HG03139 (cell line): Measurements from ENCODE around the gene DUSP16.
"Not testable (repeated sequence)": the region's sequence is repeated elsewhere in the genome, so short reads cannot be mapped to it uniquely, and the experiment has no call there.

Source experiments
- ATAC-seq: cut with Tn5 transposase; IDR thresholded peaks from one replicate; pipeline ENCODE4 v1.9.1; 2021; ENCODE audit not compliant: unreplicated experiment

DUSP16 gene

GRCh38 chr12:12521888-12522287 lies 40.8 kb downstream of the DUSP16 start:
- ATAC-seq, result no peak

DNA sequence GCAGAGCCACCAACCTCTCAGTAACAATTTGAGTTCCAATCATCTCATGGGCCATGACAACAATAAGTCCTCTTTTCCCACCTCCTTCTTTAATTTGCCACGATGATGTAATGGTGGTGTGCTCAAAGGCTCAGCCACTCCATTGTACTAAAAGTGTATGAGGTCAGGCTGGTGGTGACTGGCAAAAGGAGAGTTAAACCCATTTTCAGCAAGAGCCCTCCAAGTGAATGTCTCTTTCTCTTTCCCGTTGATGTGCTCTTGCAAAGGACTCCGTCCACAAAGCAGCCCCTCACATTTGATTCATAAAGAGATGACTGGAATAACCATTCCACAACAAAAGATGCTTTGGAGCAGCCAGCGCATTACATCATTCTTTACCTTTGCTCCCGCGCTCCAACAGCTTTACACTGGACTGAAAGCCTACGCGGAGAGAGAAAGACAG lies 41.6 kb downstream of the DUSP16 start:
- ATAC-seq, result no peak

DNA sequence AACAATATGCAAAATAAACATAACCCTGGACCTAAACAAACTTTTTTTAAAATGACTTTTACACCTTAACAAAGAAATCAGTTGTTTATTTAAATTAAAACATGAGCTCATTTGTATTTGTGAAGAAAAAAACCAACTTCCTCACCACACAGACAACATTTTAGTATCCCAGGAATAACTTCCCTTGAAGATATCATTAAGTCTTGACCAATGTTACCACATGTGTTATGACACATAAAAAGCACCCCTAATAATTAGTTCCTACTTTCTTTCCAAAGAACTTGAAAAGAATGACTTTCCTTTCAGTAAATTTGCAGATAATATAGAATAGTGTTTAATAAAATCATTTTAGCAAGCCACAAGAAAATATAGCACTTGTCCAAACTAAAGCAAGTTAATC lies 42.4 kb downstream of the DUSP16 start:
- ATAC-seq, result no peak

DNA sequence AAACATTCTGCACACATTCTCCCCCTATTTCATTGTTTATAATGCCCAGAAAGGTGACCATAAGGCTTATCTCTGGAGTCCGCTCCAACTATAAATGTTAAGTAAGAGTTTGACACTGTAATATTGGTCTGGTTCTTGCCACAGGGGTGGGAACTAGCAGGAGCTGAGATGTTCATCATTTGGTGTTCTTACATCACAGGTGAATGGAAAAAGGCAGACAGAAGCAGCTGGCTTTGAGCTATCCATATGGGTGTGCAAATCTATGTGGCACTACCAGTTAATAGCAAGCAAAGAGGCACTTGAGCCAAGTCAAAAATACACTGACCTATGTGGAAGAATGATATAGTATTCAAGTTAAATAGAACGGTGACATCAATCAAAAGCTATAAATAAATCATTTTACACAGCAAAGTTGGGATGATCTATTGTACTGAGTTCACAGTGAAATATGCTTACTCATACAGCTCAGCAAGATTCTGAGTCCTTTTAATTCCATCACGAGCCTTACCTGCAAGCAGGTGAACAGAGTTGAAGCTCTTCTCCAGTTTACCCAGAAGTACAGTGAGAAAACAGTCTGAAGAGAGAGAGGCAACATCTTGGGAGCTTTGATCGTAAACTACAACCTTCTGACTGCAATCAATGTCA lies 43.2 kb downstream of the DUSP16 start:
- ATAC-seq, result no peak

- no peak for ATAC-seq
These were observed 43.7 kb downstream of the DUSP16 start for GRCh38 chr12:12518919-12519318.

GRCh38 chr12:12518464-12518845 lies 44.2 kb downstream of the DUSP16 start:
- no peak for ATAC-seq

GRCh38 chr12:12513416-12514006 lies 49.2 kb downstream of the DUSP16 start:
- no peak for ATAC-seq

GRCh38 chr12:12511895-12512711 lies 50.6 kb downstream of the DUSP16 start:
- no peak for ATAC-seq

DNA sequence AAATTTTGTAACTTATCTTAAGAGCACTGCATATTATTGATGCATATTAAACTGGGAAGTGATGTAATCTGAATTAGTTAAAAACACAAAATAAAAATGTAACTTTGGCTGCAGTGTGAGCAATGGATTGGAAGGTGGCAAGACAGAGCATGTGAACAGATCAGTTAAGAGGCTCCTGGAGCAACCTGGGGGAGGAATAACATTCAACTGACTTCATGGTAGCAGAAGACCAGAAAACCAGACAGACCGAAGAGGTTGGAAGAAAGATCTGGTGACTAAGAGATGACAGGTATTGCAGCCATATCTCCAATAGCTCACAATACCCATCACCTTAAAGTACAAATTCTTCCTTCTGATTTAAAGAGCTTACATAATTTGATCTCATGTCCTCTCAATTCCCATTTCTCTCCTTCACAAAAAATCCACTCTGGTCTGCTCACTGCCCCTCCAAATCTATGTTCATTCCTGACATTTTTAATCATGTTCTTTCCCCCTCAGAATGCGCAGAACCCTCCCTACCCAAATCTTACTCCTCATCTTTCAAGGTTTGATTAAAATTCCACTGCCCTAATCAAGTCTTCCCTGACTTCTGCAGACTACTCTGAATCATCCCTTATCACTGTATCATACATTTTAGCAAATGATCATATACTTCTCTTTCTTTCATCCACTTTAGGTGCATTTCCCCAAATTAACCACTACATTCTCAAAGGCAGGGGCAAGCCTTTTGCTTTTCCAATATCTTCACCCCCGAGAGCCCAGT lies 51.5 kb downstream of the DUSP16 start:
- no peak for ATAC-seq

DNA sequence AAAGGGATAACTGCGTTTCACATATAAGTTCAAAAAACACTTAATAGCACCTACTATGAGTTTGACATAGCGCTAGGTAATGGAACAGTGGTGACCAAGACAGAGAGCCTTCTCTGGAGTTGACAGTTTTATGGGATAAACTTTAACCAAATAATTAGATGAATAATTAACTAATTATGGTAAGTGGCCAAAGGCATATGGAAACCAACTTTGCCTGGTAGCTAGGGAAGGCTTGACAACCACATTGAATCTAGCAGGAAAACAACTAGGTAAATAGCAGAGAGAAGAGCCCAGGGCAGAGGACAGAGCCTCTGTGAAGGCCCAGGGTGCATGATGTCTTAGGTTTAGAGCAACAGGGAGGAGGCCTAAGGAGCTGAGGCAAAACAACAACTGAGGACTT lies 52.1 kb downstream of the DUSP16 start:
- ATAC-seq, result no peak

GRCh38 chr12:12510141-12510540 lies 52.5 kb downstream of the DUSP16 start:
- ATAC-seq, result no peak

GRCh38 chr12:12508612-12509011 lies 54.1 kb downstream of the DUSP16 start:
- no peak for ATAC-seq

DNA sequence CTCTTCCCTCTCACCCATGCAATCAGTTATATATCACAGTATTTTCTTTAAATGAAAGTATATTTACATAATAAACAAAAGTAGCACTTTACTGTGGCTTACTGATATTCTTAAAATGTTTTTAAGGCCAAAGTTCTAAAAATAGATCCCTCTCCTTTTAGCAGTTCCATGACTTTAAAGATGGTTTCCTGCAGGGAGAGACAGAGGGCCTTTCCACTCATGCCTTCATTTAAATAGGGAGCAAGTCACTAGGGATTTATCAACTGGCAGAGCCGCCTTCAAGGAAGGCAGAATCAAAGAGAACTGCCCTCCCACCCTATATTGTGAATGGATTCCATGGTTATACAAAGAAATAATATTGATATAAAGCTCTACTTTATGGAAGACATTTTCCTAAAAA lies 55.5 kb downstream of the DUSP16 start:
- no peak for ATAC-seq

GRCh38 chr12:12506496-12506890 lies 56.2 kb downstream of the DUSP16 start:
- no peak for ATAC-seq

GRCh38 chr12:12505544-12506495 lies 56.8 kb downstream of the DUSP16 start:
- ATAC-seq, result peak; percentile 83

DNA sequence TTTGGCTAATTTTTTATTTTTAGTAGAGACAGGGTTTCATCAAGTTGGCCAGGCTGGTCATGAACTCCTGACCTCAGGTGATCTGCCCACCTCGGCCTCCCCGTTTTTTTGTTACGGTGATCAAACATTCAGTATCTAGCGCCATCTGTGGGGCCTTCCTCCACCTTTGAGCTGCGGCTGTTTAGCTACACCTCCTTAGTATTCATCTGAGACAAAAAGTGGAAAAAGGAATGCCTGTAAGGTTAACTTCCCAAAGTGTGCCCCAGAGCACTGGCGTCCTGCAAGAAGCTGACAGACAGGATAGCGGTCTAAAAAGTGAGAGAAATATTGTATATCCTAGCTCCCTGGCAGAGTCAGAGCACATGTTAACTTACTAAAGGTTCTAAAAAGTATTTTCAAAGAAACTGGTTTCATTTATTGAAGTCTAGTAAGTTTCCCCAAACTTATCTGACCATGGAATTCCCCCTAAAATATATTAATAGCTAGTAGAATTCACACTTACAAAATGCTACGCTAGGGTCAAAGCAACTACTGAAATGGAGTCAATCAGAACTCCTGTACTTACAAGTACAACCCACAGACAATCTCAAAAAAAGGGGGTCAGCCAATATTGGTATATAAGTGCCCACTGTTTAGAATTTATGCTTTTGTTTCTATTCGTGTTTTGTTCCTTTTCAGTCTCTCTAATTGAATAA lies 59.1 kb downstream of the DUSP16 start:
- ATAC-seq, result no peak

DNA sequence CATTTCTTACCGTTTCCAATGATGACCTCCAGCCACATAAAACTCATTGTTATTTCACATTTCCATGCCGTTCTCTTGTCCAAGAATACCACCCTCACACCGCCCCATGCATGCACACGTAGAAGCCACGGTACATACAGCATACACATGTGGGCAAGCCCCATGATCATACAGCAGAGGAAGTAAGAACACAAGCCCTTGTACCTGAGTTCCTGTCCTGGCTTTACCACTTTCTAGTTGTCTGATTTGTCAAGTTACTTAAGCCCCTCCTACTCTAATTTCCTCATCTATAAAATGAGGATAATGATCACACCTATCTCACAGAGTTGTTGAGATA lies 59.9 kb downstream of the DUSP16 start:
- ATAC-seq, result no peak

- not testable (repeated sequence) for ATAC-seq
These were observed 60.4 kb downstream of the DUSP16 start for GRCh38 chr12:12502130-12502814.

GRCh38 chr12:12501121-12501520 lies 61.5 kb downstream of the DUSP16 start:
- no peak for ATAC-seq
